ENCODE measurements around the gene DDIAS. TPM values are rescaled to one million over a fixed set of nuclear protein-coding genes. Genes with fewer than 3 reads are reported as not detected.

Gene DDIAS
- total RNA-seq, 4 donors from 2014 or later, result 0.91 to 2.4 (median 1.4) TPM

DNA sequence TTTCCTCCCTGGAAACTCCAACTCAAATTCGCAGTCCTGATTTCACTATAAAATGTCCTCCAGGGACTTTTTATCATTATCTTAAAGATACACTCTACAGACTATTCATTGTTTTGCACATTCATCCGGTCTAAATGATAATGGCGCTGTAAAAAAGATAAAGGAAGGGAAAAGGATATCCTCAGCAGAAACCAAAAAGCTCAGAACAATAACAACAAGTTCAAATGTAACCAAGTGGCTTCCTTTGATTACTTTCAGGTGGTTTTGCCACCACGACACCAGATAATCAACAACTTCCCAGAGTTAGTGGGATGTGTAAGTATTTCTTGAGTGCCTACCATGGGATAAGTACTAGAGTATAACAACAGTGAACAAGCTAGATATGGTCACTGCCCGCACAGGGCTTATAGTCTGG is 27.6 kb upstream of the DDIAS start:
- WGBS, 2 donors, result 68 to 69% methylated on average over 5 of the region's 5 CpGs
- TF ChIP-seq, protein P1, sequence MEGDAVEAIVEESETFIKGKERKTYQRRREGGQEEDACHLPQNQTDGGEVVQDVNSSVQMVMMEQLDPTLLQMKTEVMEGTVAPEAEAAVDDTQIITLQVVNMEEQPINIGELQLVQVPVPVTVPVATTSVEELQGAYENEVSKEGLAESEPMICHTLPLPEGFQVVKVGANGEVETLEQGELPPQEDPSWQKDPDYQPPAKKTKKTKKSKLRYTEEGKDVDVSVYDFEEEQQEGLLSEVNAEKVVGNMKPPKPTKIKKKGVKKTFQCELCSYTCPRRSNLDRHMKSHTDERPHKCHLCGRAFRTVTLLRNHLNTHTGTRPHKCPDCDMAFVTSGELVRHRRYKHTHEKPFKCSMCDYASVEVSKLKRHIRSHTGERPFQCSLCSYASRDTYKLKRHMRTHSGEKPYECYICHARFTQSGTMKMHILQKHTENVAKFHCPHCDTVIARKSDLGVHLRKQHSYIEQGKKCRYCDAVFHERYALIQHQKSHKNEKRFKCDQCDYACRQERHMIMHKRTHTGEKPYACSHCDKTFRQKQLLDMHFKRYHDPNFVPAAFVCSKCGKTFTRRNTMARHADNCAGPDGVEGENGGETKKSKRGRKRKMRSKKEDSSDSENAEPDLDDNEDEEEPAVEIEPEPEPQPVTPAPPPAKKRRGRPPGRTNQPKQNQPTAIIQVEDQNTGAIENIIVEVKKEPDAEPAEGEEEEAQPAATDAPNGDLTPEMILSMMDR (IDR thresholded peaks at IDR 0.05), result no peak
- no peak for TF ChIP-seq POLR2A (IDR thresholded peaks at IDR 0.05)
- intact Hi-C loops (cut with DNase I; ENCODE audit: low total_unique reads), result no loop called here
- no peak for DNase-seq (ENCODE audit: low spot score in 2 of 2)
- H3K4me3 ChIP-seq (ENCODE audit: low read depth, poor library complexity, severe bottlenecking), result no peak overlapping the region

DNA sequence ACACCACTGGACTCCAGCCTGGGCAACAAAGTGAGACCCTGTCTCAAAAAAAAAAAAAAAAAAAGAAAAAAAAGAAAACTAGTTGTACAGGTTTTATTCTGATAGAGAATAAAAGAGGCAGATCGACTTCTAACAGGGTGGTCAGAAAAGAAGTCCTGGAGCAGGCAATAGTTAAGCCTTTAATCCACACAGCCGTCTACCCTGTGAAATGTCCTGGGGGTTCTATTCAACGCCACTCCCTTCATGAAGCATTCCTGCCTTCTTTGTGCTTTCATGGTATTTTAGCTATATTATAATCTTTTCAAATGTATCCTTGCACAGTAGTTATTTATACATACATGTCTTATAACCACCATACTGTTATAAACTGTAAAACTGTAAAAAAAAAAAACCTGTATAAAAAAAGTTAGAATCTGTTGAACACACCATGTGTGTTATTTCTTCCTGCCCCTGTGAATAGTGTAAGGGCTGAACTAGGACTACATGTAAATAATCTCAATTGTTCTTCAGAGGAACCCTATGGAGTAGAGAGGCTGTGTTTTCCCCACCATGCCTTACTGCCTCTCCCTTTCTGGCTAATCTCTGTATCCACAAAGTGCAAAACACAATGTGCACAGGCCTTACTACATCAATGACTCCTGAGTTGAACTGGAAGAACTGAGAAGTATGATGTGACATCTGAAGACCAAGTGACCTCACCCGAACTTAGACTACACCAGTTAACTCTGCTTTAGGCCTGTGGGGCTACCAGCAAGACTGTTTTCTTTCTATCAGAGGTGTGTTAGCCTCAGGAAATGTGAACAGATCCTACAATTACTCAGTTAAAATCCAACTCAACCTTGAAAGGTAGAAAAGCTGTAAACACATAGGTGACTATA is 26.7 kb upstream of the DDIAS start:
- no peak overlapping the region for H3K4me3 ChIP-seq (ENCODE audit: low read depth, poor library complexity, severe bottlenecking)
- WGBS, 2 donors, result 76 to 85% methylated on average over 4 of the region's 4 CpGs
- TF ChIP-seq POLR2A (IDR thresholded peaks at IDR 0.05), result no peak
- TF ChIP-seq, protein P1 (IDR thresholded peaks at IDR 0.05), result no peak
- no peak for DNase-seq (ENCODE audit: low spot score in 2 of 2)
- intact Hi-C loops (cut with DNase I; ENCODE audit: low total_unique reads), result no loop called here

DNA sequence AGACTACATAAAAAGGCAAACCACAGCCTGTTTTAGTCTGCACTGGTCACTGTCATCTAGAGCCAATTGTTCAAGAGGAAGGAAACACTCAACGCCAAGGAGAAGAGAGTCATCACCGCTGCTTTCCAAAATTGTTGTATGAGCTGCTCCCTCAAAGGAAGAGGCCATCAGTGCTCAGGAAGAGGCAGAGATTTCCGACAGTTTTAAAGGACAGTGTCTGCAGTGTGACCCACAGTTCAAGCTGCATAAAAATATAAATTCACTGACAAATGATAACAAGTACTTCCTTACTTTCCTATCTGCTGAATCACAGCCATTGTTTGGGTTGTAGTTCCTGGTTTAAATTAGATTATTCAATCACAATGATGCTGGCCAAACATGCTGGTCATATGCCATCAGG is 17.7 kb upstream of the DDIAS start:
- no peak for DNase-seq (ENCODE audit: low spot score in 2 of 2)
- 44 to 53% methylated on average over 3 of the region's 3 CpGs for WGBS, 2 donors
- intact Hi-C loops (cut with DNase I; ENCODE audit: low total_unique reads), result no loop called here
- TF ChIP-seq, protein P1 (IDR thresholded peaks at IDR 0.05), result no peak
- no peak for TF ChIP-seq POLR2A (IDR thresholded peaks at IDR 0.05)
- no peak overlapping the region for H3K4me3 ChIP-seq (ENCODE audit: low read depth, poor library complexity, severe bottlenecking)

DNA sequence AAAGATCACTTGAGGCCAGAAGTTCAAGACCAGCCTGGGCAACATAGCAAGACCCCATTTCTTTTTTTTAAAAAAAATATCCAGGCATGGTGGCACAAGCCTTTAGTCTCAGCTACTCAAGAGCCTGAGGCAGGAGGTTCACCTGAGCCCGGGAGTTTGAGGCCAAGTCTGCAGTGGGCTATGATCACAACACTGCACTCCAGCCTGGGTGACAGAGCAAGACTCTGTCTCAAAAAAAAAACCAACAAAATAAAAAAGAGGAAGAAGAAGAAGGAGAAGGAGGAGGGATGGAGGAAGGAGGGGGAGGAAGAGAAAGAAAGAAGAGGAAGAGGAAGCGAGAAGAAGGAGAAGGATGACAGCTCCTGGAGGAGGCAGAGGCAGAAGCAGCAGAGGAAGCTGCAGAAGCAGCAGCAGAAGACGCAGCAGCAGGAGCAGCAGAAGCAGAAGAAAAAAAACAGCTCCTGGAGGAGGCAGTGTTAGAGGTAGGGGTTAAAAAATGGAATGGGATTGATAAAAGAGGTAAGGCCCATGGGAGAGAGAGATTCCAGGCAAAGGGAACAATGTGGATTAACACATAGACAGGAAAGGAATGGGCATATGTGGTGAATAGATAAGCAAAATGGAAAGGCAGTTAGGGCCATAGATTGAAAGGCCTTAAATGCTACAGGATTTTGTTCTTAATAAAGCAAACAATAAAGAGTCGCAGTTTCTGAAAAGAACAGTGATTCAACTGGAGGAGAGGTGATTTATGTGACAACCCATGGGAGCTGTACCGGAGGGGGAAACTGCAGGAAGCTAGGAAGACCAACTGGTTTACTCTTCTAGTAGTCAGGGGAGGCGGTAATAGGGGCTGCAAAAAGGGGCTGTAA is 12.2 kb upstream of the DDIAS start:
- no peak overlapping the region for H3K4me3 ChIP-seq (ENCODE audit: low read depth, poor library complexity, severe bottlenecking)
- DNase-seq (ENCODE audit: low spot score in 2 of 2), result no peak
- WGBS, 2 donors, result 63 to 67% methylated on average over 6 of the region's 6 CpGs
- TF ChIP-seq, protein P1 (IDR thresholded peaks at IDR 0.05), result no peak
- no peak for TF ChIP-seq POLR2A (IDR thresholded peaks at IDR 0.05)
- intact Hi-C loops (cut with DNase I; ENCODE audit: low total_unique reads), result no loop called here

DNA sequence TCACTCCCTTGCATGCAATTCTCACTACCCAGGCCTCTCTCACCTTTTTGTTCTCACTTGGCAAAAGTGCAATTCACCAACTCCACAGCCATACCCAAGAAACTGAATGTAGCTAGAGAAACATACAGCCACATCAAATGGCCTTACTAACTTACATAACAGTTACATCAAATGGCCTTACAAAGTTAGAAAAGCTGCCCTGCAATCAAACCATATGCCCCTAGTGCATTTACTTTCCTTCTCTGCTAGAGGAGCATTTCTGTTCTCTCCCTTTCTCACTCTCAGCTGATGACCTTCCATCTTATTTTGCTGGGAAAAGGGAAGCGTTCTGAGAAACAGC is 11.6 kb upstream of the DDIAS start:
- WGBS, 2 donors, result 86 to 94% methylated on average over 1 of the region's 1 CpG
- no peak overlapping the region for H3K4me3 ChIP-seq (ENCODE audit: low read depth, poor library complexity, severe bottlenecking)
- DNase-seq (ENCODE audit: low spot score in 2 of 2), result no peak
- TF ChIP-seq, protein P1 (IDR thresholded peaks at IDR 0.05), result no peak
- no peak for TF ChIP-seq POLR2A (IDR thresholded peaks at IDR 0.05)
- intact Hi-C loops (cut with DNase I; ENCODE audit: low total_unique reads), result no loop called here

All from lower leg skin (tissue), 4 donors.